ENCODE measurements around the gene PPP6R2.

GRCh38 chr22:50415426-50415825 lies 72.3 kb downstream of the PPP6R2 start:
- TF ChIP-seq CTCF (conservative IDR thresholded peaks at IDR 0.05) (no peak), EZH2 (IDR thresholded peaks at IDR 0.05; ENCODE audit: low read depth) (no peak)
